BLaER1 (cell line): ENCODE measurements around the gene NLRC5.

Experiments used
- H3K27ac ChIP-seq: shearing (Covaris generic); formaldehyde crosslinking; 2 replicates; pipeline ENCODE4 v1.8.1; 2022
- H3K27me3 ChIP-seq: shearing (Covaris generic); formaldehyde crosslinking; 2 replicates; pipeline ENCODE4 v1.8.1; 2022
- H3K36me3 ChIP-seq: shearing (Covaris generic); formaldehyde crosslinking; 2 replicates; pipeline ENCODE4 v1.8.1; 2022
- H3K4me1 ChIP-seq: shearing (Covaris generic); formaldehyde crosslinking; 2 replicates; pipeline ENCODE4 v1.8.1; 2022
- H3K4me2 ChIP-seq: shearing (Covaris generic); formaldehyde crosslinking; 2 replicates; pipeline ENCODE4 v1.8.1; 2022
- H3K4me3 ChIP-seq: shearing (Covaris generic); formaldehyde crosslinking; 2 replicates; pipeline ENCODE4 v1.8.1; 2022
- H3K9ac ChIP-seq: shearing (Covaris generic); formaldehyde crosslinking; 2 replicates; pipeline ENCODE4 v1.8.1; 2022
- H3K9me3 ChIP-seq: shearing (Covaris generic); formaldehyde crosslinking; 2 replicates; pipeline ENCODE4 v1.8.1; 2022
- H4K20me1 ChIP-seq: shearing (Covaris generic); formaldehyde crosslinking; 2 replicates; pipeline ENCODE4 v1.8.1; 2022
- Cebpa-rat ChIP-seq: shearing (Covaris generic); IDR thresholded peaks from 2 replicates; pipeline ENCODE4 v1.8.1; 2022

Gene NLRC5

GRCh38 chr16:56946767-56947603 lies 42.4 kb upstream of the NLRC5 start:
- H3K36me3 ChIP-seq, result peaks cover 48% of the 10 kb centered on the region

GRCh38 chr16:56947604-56947995 lies 41.8 kb upstream of the NLRC5 start:
- Histone ChIP-seq H3K9ac (no peak overlapping the region), H4K20me1 (0 out of 2 replicates have a peak, but pooled peaks cover 8% of the 10 kb centered on the region), H3K9me3 (no peaks in the 10 kb centered on the region), H3K27me3 (no peaks in the 10 kb centered on the region), H3K4me3 (no peak overlapping the region), H3K27ac (peak overlapping the region; percentile 58; the same call in 1 of the 2 replicates), H3K4me2 (peak overlapping the region; percentile 13; the same call in 1 of the 2 replicates), H3K4me1 (peaks cover 99% of the 10 kb centered on the region), H3K36me3 (peaks cover 41% of the 10 kb centered on the region)
- TF ChIP-seq Cebpa-rat, result no peak

More at GRCh38 chr16:56946767-56947603, 42.4 kb upstream of the NLRC5 start:
- H3K4me2 ChIP-seq, result peak overlapping the region; percentile 13; the same call in 1 of the 2 replicates
- TF ChIP-seq Cebpa-rat, result no peak
- H3K9ac ChIP-seq, result no peak overlapping the region; the same call in 1 of the 2 replicates
- H3K27me3 ChIP-seq, result no peaks in the 10 kb centered on the region
- H3K4me3 ChIP-seq, result no peak overlapping the region
- peaks cover 99% of the 10 kb centered on the region for H3K4me1 ChIP-seq
- 0 out of 2 replicates have a peak, but pooled peaks cover 11% of the 10 kb centered on the region for H4K20me1 ChIP-seq
- no peaks in the 10 kb centered on the region for H3K9me3 ChIP-seq
- H3K27ac ChIP-seq, result peak overlapping the region; percentile 58; the same call in 1 of the 2 replicates

DNA sequence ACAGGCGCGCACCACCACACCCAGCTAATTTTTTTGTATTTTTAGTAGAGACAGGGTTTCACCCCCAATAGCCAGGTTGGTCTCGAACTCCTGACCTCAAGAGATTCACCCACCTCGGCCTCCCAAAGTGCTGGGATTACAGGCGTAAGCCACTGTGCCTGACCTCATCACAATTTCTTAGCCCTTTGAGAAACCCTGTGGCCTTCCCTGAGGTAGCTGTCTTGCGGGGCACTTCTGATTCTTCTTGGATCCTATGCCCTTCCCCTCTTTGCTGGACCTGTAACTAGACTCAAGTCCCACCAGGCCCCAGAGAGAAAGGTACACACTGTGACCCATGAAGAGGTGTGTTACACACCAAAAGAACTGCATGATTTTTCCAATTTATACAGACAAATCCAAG lies 41.1 kb upstream of the NLRC5 start:
- 0 out of 2 replicates have a peak, but pooled peaks cover 1% of the 10 kb centered on the region for H4K20me1 ChIP-seq
- peaks cover 99% of the 10 kb centered on the region for H3K4me1 ChIP-seq
- H3K27ac ChIP-seq, result peak overlapping the region; percentile 58; the same call in 1 of the 2 replicates

DNA sequence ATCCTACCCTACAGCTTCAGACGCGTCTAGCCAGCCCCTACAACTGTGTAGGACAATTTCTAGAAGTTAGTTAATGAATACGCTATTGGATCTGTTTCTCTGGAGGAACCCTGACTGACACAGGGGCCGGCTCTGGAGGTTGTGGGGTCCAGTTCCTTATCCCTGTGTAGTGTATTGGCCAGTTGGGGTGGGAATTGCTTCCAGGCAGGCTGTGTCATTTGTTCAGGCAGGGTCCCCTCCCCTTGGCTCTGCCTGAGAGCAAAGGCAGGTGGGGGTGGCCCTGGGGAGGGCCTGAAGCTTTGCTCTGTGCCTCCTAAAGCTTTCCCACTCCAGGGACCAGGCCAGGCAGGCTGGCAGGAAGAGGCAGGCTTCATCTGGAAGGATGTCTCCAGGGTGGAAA lies 39.3 kb upstream of the NLRC5 start:
- Histone ChIP-seq H3K36me3 (peaks cover 17% of the 10 kb centered on the region), H4K20me1 (no peaks in the 10 kb centered on the region), H3K27ac (peak overlapping the region; percentile 73), H3K9ac (peak overlapping the region; percentile 56), H3K9me3 (no peaks in the 10 kb centered on the region), H3K4me2 (peak overlapping the region; percentile 82), H3K27me3 (no peaks in the 10 kb centered on the region), H3K4me1 (peaks cover 82% of the 10 kb centered on the region), H3K4me3 (no peak overlapping the region)
- no peak for TF ChIP-seq Cebpa-rat

More for the DNA sequence above, 41.1 kb upstream of the NLRC5 start:
- Histone ChIP-seq H3K4me3 (no peak overlapping the region), H3K36me3 (peaks cover 35% of the 10 kb centered on the region), H3K9ac (no peak overlapping the region), H3K4me2 (peak overlapping the region; percentile 82; the same call in 1 of the 2 replicates), H3K9me3 (no peaks in the 10 kb centered on the region), H3K27me3 (no peaks in the 10 kb centered on the region)
- TF ChIP-seq Cebpa-rat, result no peak

GRCh38 chr16:56950455-56950854 lies 38.9 kb upstream of the NLRC5 start:
- H4K20me1 ChIP-seq, result no peaks in the 10 kb centered on the region
- no peaks in the 10 kb centered on the region for H3K9me3 ChIP-seq
- peak overlapping the region; percentile 82 for H3K4me2 ChIP-seq
- peak overlapping the region; percentile 73 for H3K27ac ChIP-seq
- no peaks in the 10 kb centered on the region for H3K27me3 ChIP-seq
- no peak for TF ChIP-seq Cebpa-rat
- 0 out of 2 replicates have a peak overlapping the region, but pooled peaks have one; percentile 21 for H3K4me3 ChIP-seq
- peaks cover 13% of the 10 kb centered on the region for H3K36me3 ChIP-seq
- H3K9ac ChIP-seq, result peak overlapping the region; percentile 56
- peaks cover 78% of the 10 kb centered on the region for H3K4me1 ChIP-seq

GRCh38 chr16:56950881-56951771 lies 38.2 kb upstream of the NLRC5 start:
- Histone ChIP-seq H3K27ac (peak overlapping the region; percentile 79), H3K4me2 (peak overlapping the region; percentile 82), H3K9me3 (no peaks in the 10 kb centered on the region), H3K9ac (peak overlapping the region; percentile 56), H3K27me3 (no peaks in the 10 kb centered on the region), H4K20me1 (no peaks in the 10 kb centered on the region), H3K4me1 (peaks cover 72% of the 10 kb centered on the region), H3K36me3 (peaks cover 8% of the 10 kb centered on the region), H3K4me3 (peak overlapping the region; percentile 21; the same call in 1 of the 2 replicates)
- TF ChIP-seq Cebpa-rat, result no peak

DNA sequence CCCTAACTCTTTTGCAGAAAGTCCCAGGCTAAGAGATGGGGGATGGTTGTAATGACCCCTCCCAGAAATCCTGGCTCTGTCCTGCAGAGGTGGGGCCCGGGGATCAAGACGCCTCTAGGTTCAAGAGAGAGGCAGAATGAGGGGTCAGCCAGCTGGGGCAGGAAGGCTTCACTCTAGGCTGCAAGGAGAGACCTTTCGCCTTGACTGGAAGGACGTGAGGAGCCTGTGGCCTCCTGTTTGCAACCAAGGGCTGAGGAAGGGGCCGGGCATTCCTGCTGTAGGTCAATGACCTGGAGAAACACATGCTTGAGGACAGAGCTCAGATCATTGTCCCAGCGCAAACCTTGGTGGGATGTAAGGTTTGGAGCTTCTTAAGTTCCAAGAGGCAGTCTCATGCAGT lies 36.4 kb upstream of the NLRC5 start:
- no peak overlapping the region for H3K4me3 ChIP-seq
- no peak overlapping the region for H3K9ac ChIP-seq
- H3K9me3 ChIP-seq, result no peaks in the 10 kb centered on the region
- H4K20me1 ChIP-seq, result no peaks in the 10 kb centered on the region
- peak overlapping the region; percentile 79 for H3K27ac ChIP-seq
- H3K36me3 ChIP-seq, result no peaks in the 10 kb centered on the region
- H3K4me2 ChIP-seq, result peak overlapping the region; percentile 82; the same call in 1 of the 2 replicates
- H3K4me1 ChIP-seq, result peaks cover 53% of the 10 kb centered on the region
- no peak for TF ChIP-seq Cebpa-rat
- H3K27me3 ChIP-seq, result no peaks in the 10 kb centered on the region

GRCh38 chr16:56956076-56956475 lies 33.3 kb upstream of the NLRC5 start:
- no peak for TF ChIP-seq Cebpa-rat
- H3K36me3 ChIP-seq, result no peaks in the 10 kb centered on the region
- H3K27ac ChIP-seq, result no peak overlapping the region

GRCh38 chr16:56956756-56957155 lies 32.6 kb upstream of the NLRC5 start:
- Histone ChIP-seq H3K4me3 (no peak overlapping the region), H3K27me3 (no peaks in the 10 kb centered on the region), H3K36me3 (no peaks in the 10 kb centered on the region), H3K9me3 (no peaks in the 10 kb centered on the region), H4K20me1 (no peaks in the 10 kb centered on the region), H3K9ac (no peak overlapping the region), H3K27ac (no peak overlapping the region), H3K4me2 (no peak overlapping the region), H3K4me1 (peaks cover 28% of the 10 kb centered on the region)
- no peak for TF ChIP-seq Cebpa-rat

More at GRCh38 chr16:56956076-56956475, 33.3 kb upstream of the NLRC5 start:
- peaks cover 30% of the 10 kb centered on the region for H3K4me1 ChIP-seq
- H3K9ac ChIP-seq, result no peak overlapping the region
- H3K9me3 ChIP-seq, result no peaks in the 10 kb centered on the region
- H3K4me3 ChIP-seq, result no peak overlapping the region
- H4K20me1 ChIP-seq, result no peaks in the 10 kb centered on the region
- H3K4me2 ChIP-seq, result no peak overlapping the region
- H3K27me3 ChIP-seq, result no peaks in the 10 kb centered on the region
